T1000 (cell line): ENCODE results near the gene FMC1.
"Not testable (repeated sequence)": the region's sequence is repeated elsewhere in the genome, so short reads cannot be mapped to it uniquely, and the experiment has no call there.

ENCODE experiments used
- DNase-seq: peaks from one replicate; lab custom pipeline; 2025; ENCODE audit warnings: mixed read lengths; lab: John Stamatoyannopoulos, UW

FMC1 gene

DNA sequence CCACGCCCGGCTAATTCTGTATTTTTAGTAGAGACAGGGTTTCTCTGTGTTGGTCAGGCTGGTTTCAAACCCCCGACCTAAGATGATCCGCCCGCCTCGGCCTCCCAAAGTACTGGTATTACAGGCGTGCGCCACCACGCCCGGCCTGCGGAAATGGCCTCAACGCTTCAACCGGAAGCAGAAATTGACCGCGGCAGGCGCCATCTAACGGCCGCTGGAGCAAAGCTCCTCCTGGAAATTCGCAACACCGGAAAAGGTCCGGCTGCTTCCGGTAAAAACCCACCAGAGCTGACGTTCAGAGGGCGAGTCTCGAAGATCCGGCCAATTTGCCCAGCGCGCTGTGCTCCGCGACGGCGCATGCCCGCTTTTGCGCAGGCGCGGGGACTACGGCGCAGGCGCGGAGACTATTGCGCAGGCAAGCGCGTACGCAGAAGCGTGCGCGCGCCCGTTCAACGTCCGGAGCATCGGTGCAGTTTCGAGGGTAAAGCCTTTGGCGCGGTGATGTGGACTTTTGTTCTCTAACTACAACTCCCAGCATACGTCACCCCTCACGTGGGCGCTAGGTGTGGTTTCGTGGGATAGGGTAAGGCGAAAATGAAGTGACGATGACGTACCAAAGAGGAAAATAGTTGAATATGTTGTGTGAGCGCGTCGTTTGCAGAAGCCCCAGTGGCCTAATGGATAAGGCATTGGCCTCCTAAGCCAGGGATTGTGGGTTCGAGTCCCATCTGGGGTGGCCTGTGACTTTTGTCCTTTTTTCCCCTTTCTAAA is 915 bp upstream of the FMC1 start:
- peak; percentile 94 for DNase-seq

DNA sequence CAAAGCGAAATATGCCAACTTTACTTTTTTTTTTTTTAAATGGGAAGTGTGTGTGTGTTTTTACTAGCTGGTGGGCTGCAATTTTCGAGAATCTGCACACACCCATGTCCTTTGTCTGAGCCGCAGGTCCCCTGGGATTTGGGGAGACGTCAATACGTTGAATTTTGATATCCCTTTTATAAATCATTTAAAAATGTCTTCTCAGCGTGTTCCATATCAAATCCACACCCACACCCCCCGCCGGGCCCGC is 404 bp upstream of the FMC1 start:
- no peak for DNase-seq

DNA sequence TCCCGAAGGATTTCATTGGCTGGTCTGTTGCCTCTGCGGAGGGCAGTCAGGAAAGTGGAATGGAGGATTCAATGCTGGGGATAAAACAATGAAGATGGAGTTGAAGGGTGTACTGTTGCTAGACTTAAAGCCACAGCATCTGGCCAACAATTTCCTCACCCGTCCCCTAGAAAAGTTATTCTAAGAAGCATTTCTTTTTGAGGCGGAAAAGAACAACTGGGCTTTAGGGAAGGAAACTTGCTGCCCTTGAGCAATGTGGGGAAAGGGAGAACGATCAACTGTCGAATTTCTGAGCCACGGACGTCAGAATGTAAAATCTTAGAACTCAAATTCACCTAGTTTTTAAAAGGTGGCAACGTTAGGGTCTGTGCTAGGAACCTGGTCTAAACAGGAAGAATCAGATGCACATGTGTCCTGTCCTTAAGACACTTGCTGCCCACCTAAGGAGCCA is 664 bp downstream of the FMC1 start:
- no peak for DNase-seq

DNA sequence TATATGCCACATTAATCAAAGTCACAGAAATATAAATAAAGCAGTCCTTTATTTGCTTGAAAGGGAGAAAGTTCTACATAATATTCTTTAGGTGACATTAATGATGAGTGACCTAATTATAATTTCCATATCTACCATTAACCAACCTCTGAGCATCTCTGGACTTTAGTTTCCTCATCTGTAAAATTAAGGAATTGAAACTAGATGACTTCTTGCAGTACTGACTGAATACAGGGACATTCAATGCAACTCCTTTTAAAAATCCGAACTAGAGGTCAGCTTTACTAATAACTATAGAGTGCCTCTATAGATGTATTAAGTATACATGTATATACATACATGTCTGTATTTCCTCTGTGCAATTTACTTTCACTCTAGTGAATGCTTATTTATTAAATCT is 3.9 kb downstream of the FMC1 start:
- DNase-seq: no peak

DNA sequence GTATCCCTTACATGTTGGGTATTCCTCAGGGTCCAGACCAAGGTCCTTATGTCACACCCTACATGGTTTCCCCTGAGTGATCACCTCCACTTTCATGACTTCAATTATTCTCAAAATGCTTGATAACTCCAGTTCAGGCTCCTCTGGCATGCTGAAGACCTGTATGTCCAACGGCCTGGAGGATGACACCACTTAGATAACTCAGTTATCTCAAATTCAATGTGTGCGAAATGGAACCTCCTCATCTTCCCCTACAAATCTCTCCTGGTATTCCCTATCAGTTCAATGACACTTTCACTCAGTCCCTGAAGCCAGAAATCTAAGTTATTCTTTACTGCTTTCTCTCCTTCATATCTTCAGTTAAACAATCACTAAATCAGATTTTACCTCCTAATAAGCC is 9.9 kb downstream of the FMC1 start:
- DNase-seq: no peak

DNA sequence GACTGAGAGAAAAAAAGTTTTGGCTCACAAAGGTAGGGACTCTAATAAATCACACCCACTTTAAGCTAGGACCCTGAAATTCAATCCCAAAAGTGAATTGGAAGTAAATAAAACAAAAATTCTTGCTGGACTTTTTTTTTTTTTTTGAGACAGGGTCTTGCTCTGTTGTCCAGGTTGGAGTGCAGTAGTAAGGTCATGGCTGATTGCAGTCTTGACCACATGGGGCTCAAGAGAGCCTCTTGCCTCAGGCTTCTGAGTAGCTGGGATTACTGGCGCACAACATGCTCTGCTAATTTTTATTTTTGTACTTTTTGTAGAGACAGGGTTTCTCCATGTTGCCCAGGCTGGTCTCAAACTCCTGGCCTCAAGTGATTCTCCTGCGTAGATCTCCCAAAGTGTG is 13.6 kb downstream of the FMC1 start:
- no peak for DNase-seq

DNA sequence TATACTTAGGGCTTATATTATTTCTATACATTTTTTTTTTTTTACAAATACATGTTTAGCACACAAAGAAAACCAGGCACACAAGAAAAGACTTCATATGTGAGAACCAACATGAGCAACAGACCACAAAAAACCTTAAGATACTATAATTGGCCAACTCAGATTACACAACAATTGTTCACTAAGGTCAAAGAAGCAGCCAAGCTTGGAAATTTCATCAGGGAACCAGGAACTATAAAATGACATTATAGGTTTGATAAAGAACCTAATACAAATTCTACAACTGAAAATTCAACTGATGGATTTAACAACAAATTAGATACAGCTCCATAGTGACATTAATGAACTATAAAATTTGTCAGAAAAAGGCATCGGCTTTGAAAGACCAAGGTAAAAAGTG is 14.2 kb downstream of the FMC1 start:
- DNase-seq: no peak

DNA sequence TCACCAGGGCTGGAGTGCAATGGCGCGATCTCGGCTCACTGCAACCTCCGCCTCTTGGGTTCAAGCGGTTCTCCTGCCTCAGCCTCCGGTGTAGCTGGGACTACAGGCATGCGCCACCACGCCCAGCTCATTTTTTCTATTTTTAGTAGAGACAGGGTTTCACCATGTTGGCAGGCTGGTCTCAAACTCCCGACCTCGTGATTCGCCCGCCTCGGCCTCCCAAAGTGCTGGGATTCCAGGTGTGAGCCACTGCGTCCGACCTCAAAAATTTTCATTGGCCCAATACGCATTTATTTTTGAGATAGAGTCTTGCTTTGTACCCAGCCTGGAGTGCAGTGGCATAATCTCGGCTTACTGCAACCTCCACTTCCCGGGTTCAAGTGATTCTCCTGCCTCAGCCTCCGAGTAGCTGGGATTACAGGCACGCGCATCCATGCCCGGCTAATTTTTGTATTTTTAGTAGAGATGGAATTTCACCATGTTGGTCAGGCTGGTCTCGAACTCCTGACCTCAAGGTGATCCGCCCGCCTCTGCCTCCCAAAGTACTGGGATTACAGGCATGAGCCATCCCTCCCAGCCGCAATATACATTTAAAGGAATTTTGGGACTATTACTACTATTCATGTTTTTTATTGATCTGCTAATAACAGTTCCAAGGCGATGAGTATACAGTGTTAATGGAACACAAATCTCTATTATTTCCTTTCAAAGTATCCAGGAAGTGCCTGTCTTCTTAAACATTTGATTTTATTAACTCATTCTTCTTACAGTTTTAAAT is 16.8 kb downstream of the FMC1 start:
- DNase-seq: not testable (repeated sequence)

DNA sequence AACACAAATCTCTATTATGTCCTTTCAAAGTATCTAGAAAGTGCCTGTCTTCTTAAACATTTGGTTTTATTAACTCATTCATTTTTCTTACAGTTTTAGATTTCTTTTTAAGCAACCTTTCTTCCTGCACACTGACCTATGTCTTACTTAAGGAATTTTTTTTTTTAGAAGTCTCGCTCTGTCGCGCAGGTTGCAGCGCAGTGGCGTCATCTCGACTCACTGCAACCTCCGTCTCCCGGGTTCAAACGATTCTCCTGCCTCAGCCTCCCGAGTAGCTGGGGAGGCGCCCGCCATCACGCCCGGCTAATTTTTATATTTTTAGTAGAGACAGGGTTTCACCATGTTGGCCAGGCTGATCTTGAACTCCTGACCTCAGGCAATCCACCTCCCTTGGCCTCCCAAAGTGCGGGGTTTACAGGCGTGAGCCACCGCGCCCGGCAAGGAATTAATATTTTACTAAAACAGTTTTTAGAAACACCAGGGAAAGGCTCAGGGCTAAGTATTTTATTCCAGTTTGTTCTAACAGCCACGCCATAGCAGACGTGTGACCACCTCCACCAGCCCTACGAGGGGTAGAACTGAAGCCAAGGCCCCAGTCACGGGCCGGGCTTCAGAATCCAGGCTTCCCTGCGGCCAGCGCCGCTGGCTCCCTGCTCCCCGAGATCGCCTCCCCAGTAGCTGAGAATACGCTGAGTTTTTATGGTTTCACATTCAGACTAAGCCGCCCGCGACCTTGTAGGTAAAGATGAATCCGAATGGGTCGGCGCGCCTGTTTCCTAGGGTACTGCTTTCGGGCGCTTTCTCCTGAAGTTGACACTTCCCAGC is 17.6 kb downstream of the FMC1 start:
- no peak for DNase-seq

DNA sequence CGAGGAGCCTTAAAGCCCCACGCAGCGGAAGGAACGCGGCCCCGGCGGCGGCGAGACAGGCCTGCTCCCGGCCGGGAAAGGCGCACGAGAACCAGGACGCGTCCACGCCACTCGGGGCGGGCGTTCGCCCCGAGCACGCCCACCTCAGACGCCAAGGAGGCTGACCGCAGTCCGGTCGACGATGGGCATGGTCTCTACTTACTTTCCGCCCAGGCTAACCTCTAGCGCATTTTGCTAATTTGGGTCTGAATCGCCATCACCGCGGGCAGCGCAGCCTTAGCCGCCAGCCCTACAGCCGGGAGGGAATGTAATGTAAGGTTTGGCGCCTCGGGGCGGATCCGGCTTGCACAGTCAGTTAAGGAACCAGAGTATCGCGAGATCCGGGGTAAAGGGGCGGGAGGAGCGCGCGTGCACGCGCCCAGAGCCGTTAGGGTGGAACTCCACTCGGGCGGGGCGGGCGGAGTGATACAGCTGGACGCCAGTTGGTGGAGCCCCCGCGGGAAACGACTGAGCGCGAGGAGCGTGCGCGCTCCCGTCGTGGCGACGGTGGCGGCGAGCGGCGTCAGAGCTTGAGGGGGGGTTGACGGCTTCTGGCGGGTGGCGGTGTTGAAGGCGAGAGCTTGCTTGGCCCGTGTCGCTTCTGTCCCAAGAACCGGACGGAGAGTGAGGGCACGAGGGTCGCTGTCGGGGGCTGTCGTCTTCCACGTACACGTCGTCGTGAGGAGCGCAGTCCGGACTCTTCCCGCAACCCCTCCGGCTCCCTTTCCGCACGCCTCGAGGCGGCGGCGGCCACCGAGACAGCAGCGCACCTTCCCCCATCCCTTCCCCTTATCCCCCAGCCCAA is 18.5 kb downstream of the FMC1 start, which contains the start of gene LUC7L2:
Gene LUC7L2 (plus strand): TSS at position 529 of the 844 bp plus-strand sequence. CDS start 368 bp downstream, outside the sequence.
- peak; percentile 95 for DNase-seq

DNA sequence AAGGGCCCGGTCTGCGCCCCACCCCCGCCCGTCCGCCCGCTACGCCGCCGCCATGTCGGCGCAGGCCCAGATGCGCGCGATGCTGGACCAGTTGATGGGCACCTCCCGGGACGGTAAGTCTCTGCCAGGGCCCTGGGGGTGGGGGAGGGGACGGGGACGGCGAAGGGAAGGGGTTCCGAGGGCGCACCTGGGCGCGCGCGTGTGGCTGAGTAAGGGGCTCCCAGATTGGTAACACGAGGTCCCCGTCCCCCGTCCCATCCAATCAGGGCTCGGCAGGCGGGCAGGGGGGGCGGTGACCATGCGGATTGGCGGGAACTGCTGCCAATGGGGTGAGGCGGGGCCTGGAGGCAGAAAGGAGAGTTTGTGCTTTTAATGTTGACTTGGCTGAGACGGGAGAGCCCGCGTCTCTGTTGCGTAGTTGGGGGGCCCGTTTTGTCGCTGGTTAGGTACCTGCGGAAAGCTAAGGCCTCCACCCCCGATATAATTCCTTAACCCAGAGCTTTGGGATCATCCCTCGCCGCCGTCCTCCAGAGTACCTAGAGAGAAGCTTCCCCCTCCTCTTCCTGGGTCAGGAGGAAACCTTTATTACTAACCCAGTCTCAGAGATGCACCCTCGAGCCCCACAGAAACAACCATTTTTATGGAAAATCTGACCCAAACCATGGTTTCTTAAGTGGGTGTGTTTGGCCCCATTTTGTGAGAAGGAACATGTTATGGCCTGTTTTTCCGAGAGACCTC is 19.2 kb downstream of the FMC1 start:
- peak; percentile 86 for DNase-seq

DNA sequence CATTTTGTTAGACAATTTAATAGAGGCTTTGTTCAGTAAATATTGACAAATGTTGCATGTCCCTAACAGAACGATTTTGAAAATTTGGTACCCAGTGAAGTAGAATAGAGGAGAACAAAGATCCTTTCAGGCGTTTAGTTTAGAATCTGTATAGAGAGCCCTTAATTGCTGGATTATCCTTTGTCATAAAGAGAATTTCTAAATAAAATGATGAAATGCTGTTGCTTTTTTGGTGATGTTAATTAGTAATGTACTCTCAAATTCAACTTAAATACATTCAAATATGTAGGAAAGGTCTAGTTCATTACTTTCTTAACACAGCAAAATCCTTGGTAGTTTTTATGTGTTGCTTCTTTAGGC is 19.8 kb downstream of the FMC1 start:
- no peak for DNase-seq

DNA sequence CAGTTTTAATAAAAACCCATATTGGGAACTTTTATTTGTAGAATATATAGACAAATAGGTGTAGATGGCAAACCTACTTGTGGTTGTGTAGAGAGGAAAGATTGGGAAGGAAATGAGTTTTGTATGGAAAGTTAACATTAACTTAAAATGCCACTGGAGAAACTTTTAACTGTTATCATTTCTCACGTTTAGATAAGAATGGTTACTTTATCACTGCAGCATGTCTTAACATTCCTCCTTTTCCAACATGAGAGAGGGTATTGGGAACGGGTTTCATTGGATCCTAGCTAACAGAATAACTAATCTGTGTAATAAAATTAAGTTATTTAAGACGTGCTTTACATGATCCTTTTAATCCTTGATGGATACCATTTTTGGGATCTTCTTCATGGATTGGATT is 20.4 kb downstream of the FMC1 start:
- no peak for DNase-seq

DNA sequence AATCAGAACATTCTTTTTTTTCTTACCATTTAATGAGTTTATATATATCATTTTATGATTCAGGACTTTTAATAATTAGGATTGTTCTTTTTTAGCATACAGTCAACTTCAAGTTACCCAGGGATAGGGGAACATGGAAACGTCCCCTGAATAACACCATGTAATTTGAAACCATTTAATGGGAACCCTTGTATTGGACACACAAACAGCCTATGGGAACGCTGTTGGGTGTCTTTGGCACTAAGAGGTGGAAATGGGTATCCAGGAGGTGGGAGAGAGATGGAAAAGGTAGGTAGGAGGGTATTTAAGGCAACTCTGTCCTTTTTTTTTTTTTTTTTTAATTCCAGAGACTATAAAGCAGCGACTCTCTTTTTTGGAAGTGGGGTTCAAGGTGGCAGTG is 21.2 kb downstream of the FMC1 start:
- DNase-seq: no peak

DNA sequence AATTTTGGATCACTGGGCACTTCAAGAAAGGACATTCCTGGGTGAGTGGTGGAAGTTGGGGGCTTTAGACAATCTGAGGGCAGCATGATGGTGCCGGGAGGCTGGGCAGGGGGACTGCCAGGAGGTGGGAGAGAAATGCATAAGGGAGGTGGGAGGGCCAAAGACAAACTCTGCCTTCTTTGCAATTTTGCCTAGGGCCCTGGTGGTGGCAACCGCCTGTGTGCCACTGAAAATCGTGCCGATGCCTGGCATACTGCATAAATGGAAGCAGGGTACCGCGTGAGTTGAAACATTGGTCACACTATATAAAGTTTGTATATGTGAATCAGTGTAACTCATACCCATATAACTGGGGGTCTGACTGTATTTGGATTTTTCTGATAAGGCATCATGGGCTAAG is 21.8 kb downstream of the FMC1 start:
- DNase-seq: no peak

DNA sequence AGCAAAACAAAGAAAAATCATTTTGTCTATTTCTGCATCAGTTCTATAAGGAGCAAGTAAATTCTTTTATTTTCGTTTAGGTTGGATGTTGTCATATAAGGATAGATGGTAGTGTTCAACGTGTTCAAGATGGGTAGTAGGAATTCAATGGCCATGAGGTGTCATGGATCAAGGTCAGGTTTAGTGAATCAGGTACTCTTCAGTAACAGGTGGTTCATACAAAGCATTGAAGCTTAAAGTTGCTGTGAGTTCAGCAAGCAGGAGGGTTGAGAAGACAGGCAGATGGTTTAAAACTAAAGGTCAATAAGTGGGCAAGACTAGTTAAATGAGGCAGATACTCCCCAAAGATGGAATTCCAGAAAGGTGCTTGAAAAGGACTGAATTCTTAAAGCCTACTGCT is 24.2 kb downstream of the FMC1 start:
- no peak for DNase-seq

DNA sequence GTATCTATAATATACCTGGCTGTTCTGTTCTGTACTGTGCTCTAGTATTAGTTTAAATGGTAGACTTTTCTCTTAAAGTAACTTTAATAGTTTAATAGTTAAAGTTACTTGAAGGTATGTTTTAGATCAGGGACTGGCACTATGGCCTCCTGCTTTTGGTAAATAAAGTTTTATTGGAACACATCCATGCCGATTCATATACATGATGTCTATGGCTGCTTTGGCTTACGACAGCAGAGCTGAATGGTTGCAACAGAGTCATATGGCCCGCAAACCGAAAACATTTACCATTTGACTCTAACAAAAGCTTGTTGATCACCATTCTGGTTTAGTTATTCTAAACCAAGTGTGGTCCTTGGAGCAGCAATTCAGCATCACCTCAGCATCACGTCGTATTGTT is 25.3 kb downstream of the FMC1 start:
- DNase-seq: no peak

DNA sequence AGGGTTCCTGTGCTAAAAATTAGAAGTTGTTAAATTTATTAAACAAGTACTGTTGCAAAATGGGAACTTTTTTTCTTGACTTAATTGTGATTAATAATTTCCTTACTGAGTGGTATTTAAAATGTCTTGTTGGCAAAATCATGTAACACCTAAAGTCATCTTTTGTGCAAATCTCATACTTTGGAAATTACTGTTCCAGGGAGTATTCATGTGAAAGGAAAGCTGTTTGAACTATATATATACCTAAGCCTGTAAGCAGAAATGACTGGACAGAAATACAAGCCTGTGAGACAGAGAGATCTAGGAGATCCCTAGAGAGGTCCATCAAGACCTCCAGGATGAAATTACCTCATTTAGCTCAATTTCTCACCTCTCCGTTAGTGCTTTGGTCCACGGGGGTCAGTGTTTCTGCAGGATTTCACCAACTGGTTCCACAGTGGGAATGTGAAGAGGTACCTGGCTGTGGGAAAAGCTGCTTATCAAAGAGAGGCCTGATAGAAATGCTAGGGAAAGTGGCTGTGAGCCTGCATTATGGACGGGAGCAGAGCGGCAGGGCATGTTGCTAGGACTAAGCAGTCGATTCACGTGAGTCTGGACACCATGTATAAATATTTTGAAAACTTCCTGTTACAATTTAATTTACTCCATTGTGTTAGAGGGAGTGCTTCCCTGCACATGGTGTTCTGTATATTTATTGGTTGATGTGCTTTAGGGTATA is 26.5 kb downstream of the FMC1 start:
- DNase-seq: no peak

DNA sequence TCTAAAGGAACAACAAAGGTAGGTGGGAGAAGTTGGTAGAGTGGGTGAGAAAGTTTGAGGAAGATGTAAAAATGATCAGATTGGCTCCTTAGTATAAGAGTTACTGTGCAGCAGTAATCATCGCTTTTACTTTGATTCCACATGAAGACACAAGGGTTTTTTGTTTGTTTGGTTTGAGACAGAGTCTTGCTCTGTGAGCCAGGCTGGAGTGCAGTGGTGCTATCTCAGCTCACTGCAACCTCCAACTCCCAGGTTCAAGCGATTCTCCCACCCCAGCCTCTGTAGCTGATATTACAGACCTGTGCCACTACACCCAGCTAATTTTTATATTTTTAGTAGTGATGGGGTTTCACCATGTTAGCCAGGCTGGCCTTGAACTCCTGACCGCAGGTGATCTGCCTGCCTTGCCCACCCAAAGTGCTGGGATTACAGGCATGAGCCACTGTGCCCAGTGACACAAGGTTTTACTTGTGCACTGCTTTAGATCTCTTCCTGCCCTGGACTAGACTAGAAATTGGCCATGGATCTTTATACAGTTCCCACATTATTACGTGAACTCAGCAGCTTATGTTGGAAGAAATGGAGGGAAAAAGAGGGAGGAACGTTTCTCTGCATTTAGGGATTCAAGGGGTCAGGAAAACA is 29.3 kb downstream of the FMC1 start:
- no peak for DNase-seq

DNA sequence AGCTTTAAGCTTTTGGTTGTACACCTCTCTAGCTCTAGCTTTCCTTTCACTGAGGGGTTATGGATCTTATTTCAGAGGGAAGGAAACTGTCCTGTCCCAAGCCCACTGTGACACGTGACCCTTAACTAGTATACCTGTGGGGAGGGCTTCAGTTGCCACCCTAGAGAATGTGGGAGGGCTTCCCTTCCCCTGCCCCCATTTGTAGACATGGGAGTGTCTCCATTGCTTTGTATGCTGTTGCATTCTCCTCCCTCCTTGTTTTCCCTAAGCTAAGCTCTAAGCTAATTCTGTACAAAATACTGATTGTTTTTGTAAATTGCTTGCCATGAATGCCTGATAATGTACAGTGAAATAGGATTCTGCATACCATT is 29.8 kb downstream of the FMC1 start:
- no peak for DNase-seq
